Measurements from ENCODE around the gene PRKCE.

Gene PRKCE

DNA sequence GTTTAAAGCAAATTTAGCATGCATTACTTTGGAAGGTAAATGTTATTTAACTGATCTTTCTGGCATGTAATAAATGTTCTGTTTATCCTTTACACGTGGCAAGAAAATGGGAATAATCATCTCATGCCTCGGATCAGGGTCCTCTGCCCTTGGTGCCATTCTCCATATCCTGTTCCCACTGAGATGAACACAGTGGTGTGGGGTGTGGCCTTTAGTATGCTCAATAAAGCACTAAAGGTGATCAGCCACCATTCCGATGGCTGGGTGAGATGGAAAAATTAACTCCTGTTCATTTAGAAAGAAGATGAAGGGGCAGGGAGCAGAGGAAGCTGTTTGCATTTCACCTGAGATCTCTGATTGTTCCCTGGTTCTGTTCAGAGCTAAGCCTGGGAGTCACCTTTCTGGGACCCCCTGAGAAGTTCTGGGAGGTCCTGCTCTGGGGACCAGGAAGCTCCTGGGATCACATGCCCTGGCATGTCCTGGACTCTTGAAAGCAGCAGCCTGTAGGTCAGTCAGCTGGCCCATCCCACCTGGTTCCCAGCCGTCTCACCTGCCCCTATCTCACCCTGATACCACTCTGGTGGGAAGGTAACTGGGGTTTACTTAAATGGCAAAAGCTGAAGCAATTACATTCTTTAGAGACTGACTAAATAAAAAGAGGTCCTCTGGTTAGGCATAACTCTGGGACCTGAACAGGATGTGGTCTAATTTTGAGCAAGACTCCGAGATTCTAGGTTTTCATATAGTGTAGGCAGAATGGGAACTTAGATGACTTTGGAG lies 356.8 kb downstream of the PRKCE start:
- DNase-seq: peak; percentile 72

GRCh38 chr2:46009315-46009714 lies 357.8 kb downstream of the PRKCE start:
- no peak for DNase-seq

- peak; percentile 51 for DNase-seq
Observed at GRCh38 chr2:46009772-46010171, 358.3 kb downstream of the PRKCE start.

DNA sequence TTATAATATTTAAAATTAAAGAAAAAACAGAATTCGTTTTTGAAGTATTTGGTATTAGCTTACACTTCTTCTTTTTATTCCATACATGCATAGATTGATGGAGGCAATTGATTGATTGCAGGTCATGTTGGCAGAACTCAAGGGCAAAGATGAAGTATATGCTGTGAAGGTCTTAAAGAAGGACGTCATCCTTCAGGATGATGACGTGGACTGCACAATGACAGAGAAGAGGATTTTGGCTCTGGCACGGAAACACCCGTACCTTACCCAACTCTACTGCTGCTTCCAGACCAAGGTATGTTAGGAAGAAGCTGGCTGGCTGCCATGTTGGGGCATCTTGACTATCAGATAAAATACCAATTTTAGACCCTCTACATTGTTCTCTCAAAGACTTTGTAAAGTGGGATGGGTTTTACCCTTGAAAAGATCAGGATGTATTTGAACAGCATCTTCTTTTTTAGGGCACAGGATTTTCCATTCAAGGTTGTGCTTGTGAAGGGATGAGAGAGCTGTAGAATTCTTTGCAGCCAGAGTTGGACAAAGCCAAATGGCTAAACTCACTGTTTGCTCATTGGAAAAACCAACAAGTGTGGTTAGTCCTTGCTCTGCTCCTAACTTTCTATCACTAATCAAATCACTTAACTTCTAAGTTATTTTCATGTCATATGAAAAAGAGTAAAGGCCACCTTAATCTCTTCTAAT lies 358.9 kb downstream of the PRKCE start:
- DNase-seq: no peak

GRCh38 chr2:46010925-46011490 lies 359.5 kb downstream of the PRKCE start:
- peak; percentile 51 for DNase-seq

DNA sequence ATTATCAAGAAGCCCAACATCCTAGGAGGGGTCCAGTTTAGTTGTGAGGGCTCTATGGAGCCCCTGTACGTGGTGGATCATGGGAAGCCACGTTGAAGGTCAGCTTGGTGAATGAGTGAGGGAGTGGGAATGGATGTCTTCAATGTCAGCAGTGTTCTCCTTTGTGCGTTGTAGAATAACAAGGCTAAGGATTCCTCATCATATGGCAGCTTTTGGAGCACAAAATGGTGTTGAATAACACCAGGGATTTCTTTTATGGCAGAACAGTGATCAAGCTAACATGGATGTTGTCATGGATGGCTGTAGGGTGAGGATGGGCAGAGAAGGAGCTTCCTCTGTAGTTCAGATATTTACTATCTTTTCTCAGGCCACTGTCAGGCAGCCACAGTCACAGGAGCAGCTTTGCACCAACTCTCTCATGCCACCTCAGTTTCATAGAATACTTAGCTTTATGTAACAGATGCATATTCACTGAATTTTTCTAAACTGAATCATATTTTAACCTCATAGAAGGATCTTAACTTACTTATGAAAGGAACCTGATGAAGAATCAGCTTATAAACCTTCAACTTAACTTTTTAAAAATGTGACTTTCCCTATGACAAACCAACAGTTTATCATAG lies 361.3 kb downstream of the PRKCE start:
- no peak for DNase-seq

DNA sequence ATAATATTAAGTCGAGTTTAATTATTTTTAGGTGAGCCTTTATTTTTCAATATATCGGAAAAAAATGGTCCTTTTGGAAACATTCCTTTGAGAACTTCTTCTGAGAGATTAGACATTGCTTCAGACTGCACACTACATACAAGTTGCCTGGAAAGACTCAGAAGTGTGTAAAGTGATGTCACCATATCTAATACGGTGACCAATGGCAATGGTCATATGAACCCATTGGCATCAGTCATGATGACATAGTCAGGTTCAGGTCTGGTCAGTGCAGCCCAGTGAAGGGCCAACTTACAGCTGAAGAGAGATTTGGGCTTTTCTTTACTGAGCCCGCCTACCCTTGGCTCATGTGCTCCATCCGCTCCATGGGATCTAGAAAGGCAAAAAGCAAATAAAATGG lies 362.3 kb downstream of the PRKCE start:
- no peak for DNase-seq

DNA sequence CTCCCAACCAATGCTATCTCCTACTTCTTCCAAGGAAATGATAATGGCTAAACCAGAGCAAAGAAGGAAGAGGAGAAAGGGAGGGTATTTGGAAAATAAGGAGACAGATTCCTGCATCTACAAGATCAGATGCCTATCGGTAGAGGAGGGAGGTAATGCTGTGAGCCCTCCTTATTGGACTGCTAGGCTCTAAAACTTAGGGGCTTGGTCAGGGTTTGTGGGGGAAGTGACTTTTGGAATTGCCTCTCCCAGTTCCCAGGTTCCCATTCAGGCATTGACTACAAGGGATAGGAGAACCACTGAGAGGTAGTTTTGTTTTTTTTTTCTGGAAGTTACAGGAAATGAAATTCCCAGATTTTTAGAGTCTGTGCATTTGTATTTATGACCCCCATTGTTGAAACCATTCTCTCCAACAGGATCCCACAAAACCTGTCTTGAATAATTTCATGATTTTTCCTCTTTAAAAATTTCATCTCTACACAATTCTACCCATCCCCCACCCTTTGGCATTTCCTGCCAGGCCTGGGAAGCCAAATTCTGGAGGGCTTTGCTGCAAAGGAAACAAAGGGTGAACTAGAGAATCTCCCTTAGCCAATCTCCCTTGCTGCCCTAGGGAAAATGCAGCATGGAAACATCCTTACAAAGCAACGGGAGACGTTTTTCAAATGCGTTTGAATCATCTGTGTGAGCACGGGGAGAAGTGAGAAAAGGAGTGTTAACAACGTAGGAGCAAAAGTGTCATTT lies 363.6 kb downstream of the PRKCE start:
- peak; percentile 82 for DNase-seq

DNA sequence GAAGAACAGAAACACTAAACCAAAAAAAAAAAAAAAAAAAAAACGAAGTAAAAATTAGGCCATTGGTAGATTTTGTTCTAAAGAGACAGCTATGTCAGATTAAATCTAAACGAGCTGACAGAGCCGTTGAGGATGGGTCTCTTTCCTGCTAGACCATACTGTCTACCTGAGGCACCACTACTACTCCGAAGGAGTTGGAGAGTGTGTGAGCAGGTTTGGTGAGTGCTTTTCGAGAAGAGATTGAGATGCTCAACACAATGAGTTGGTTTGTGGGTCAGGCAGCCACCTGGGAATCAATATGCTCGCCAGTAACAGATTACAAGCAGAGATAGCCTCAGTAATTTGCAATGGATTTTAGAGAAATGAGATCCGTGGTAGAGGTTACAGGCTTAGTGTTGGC lies 364.2 kb downstream of the PRKCE start:
- DNase-seq: no peak

DNA sequence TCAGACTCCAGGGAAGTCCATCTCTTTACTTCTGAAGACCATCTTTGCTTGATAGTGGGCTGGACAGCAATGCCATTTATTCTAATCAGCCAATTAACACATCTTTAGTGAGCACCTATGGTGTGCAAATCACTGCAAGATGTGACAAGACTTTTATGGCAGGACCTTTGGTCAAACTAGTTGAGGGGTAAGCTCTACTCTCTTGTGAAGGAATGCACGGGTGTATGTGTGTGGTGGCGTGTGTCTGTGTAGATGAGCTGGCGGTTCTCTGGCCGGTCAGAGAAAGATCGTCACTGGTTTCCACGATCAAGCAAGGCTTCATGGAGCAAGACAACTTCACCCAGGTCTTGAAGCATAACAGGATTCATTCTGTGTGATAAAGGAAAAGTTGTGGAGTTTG lies 364.6 kb downstream of the PRKCE start:
- no peak for DNase-seq

- no peak for DNase-seq
Observed at GRCh38 chr2:46018773-46019591, 367.5 kb downstream of the PRKCE start.

GRCh38 chr2:46020416-46020815 lies 368.9 kb downstream of the PRKCE start:
- peak; percentile 55 for DNase-seq

GRCh38 chr2:46023165-46023854 lies 371.8 kb downstream of the PRKCE start:
- DNase-seq: no peak

- no peak for DNase-seq
Observed at GRCh38 chr2:46024146-46024779, 372.8 kb downstream of the PRKCE start.

DNA sequence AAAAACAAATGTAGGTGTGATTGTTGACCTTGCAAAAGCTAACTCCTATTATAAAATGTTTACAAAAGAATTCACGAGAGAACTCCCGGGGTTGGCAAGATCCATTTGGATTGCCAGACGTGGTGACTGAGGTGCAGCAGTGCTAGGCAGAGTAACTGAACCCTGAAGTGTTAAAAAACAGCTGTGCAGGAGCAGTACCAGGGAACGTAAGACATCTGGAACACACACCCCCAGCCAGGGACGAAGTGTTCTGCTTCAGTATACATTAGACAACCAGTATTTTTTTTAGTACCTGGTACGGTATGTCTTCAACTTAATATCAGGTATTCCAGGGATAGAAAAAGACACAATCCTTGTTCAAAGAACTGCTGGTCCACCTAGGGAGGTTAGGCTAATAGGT lies 373.6 kb downstream of the PRKCE start:
- no peak for DNase-seq

DNA sequence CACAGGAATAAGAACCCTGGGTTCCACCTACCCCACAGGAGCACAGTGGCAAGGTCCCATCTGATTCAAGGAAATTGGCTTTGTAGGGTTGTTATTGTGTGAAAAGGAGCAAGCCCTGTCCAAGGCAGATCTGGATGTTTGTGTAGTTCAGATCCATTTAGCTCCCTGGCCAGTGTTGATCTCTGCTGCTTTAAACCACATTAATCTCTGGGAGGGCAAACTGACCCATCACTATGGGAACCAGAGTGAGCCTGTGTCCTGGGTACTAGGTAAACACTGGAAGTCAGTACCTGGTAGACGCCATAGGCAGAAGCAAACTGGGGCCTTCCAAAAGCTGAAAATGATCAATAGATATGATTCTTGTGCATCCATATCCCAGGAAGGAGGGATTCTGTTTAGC lies 374.2 kb downstream of the PRKCE start:
- DNase-seq: no peak

- DNase-seq: no peak
Observed at GRCh38 chr2:46026431-46026830, 375.0 kb downstream of the PRKCE start.

- peak; percentile 60 for DNase-seq
Observed at GRCh38 chr2:46029332-46029811, 377.9 kb downstream of the PRKCE start.

DNA sequence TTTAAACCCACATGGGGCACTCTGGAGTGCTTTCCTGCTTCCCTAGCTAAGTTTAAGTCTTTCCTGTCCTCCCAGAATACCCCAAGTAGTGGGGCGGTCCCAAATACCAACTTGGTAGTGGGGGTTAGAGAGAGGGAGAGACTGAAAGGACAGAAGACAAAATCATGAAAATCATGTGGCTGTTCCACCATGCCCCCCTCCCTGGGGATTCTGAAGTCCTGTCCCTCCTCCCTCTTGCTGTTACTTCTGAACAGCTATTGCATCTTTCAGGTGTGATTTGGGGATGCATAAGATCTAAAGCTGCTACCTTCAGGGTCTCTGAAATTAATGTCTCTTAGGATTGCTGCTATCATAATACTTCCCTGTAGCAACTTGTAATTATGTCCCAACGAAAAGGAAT lies 378.9 kb downstream of the PRKCE start:
- no peak for DNase-seq

- DNase-seq: peak; percentile 46
Observed at GRCh38 chr2:46032161-46032813, 380.8 kb downstream of the PRKCE start.

Measured in fibroblast of skin of right biceps (primary cell).